Measurements from ENCODE around the gene ASTN2.

GRCh38 chr9:116391306-116391900 is 1023.5 kb downstream of the ASTN2 start:
- no peak for TF ChIP-seq GATA2 (IDR thresholded peaks at IDR 0.05; ENCODE audit: low read depth, low read length)
- no peak for TF ChIP-seq GATA3 (IDR thresholded peaks at IDR 0.05; ENCODE audit: low read depth, low read length)

Data from SH-SY5Y (cell line).